LNCAP (cell line): ENCODE measurements around the gene ARPC1B.

Experiments
- CTCF ChIP-seq: fragments of 450-650 bp; IDR thresholded peaks from 2 replicates; pipeline ENCODE4 v1.5.1; 2017; ENCODE audit warnings: mild to moderate bottlenecking

Gene ARPC1B

GRCh38 chr7:99390941-99391602 is 16.5 kb downstream of the ARPC1B start:
- no peak for TF ChIP-seq CTCF

- no peak for TF ChIP-seq CTCF
Observed at GRCh38 chr7:99392046-99392445, 17.5 kb downstream of the ARPC1B start.

GRCh38 chr7:99392659-99393354 is 18.3 kb downstream of the ARPC1B start:
- no peak for TF ChIP-seq CTCF

GRCh38 chr7:99393355-99394187 is 19.0 kb downstream of the ARPC1B start:
- TF ChIP-seq CTCF: no peak

DNA sequence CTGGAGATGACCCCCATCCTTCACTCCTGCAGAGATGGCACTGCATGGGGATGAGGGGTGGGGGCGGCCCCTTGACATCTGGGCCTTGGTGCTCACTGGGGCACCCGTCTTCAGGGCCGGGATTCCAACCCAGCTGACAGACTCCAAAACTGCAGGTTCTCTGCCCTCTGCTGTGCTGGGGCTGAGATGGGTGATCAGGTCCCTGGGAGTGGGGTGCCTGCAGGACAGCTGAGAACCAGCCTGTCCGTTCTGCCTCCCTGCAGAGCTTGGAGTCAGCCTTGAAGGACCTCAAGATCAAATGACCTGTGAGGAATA is 19.6 kb downstream of the ARPC1B start:
- TF ChIP-seq CTCF: no peak

DNA sequence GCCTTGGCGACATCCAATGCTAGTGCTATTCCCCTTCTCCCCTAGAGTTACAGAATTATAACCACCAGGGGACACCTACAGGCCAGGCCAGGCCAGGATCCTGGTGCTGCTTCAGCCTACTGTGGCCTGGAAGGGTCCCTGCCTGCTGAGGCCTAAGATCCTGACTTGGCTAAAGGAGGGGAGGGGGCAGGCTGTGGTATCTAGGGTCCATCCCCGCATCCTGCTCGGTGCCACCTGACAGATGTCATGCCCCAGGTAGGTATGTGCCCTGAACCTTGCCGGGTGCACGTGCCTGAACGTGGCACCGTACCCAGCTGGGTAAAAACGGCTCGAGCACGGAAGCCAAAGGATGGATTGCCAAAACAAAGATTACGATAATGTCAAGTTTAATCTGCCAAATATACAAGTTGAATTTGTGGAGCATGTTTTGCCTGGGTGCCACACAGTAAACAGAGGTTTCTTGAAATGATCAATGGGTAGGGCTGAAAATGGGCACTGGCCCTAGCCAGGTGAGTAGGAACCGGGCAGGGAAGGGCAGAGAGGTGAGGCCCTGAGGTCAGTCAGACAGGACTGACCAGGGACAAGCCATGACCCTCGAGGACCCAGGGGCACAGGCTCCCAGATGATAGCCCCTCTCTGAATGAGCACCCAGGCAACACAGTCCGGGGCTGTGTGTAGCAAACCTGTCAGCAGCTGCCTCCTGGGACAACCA is 21.2 kb downstream of the ARPC1B start:
- TF ChIP-seq CTCF: no peak
